GM12864 (cell line): ENCODE results near the gene NR5A2.

Experiments
- DNase-seq: peaks from one replicate; pipeline ENCODE4 v3.0.0-alpha.2; 2011; ENCODE audit warnings: low read depth
- H3K4me3 ChIP-seq: 2 replicates; pipeline ENCODE4 v1.5.1; 2011; ENCODE audit warnings: mild to moderate bottlenecking, low read depth, low read length, control low read depth
- TF ChIP-seq, protein P1 (sequence below): IDR thresholded peaks from 2 replicates; pipeline ENCODE4 v1.5.1; 2011; ENCODE audit warnings: low read depth, mild to moderate bottlenecking, moderate library complexity, low read length, control low read depth, inconsistent platforms; ENCODE audit errors: missing control alignments

The NR5A2 gene

GRCh38 chr1:200118779-200119505, 91.4 kb downstream of the NR5A2 start:
- no peak for DNase-seq
- TF ChIP-seq, protein P1, sequence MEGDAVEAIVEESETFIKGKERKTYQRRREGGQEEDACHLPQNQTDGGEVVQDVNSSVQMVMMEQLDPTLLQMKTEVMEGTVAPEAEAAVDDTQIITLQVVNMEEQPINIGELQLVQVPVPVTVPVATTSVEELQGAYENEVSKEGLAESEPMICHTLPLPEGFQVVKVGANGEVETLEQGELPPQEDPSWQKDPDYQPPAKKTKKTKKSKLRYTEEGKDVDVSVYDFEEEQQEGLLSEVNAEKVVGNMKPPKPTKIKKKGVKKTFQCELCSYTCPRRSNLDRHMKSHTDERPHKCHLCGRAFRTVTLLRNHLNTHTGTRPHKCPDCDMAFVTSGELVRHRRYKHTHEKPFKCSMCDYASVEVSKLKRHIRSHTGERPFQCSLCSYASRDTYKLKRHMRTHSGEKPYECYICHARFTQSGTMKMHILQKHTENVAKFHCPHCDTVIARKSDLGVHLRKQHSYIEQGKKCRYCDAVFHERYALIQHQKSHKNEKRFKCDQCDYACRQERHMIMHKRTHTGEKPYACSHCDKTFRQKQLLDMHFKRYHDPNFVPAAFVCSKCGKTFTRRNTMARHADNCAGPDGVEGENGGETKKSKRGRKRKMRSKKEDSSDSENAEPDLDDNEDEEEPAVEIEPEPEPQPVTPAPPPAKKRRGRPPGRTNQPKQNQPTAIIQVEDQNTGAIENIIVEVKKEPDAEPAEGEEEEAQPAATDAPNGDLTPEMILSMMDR = no peak

GRCh38 chr1:200121421-200121820, 93.9 kb downstream of the NR5A2 start:
- H3K4me3 ChIP-seq = no peak overlapping the region
- TF ChIP-seq, protein P1 = no peak
- no peak for DNase-seq

More at GRCh38 chr1:200118779-200119505, 91.4 kb downstream of the NR5A2 start:
- H3K4me3 ChIP-seq = no peak overlapping the region

GRCh38 chr1:200124309-200124708, 96.8 kb downstream of the NR5A2 start:
- no peak overlapping the region for H3K4me3 ChIP-seq
- TF ChIP-seq, protein P1 = no peak
- DNase-seq = no peak

DNA sequence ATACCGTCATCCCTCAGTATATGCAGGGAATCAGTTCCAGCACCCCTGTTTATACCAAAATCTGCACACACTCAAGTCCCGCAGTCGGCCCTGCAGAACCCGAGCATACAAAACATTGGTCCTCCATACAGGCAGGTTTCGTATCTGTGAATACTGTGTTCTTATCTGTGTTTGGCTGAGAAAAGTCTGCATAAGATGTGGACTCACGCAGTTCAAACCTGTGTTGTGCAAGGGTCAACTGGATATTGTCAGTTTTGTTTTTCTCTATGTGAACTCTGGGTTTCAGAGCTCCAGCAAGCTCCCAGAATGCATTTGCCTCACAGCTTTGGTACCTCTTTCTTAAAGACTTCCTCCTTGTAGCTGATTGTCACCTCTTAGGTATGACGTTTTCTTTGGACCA, 100.6 kb downstream of the NR5A2 start:
- TF ChIP-seq, protein P1 = no peak
- no peak for DNase-seq

GRCh38 chr1:200128944-200129879, 101.7 kb downstream of the NR5A2 start:
- DNase-seq = no peak
- TF ChIP-seq, protein P1 = no peak
- no peak overlapping the region for H3K4me3 ChIP-seq

More for the DNA sequence above, 100.6 kb downstream of the NR5A2 start:
- no peak overlapping the region for H3K4me3 ChIP-seq

DNA sequence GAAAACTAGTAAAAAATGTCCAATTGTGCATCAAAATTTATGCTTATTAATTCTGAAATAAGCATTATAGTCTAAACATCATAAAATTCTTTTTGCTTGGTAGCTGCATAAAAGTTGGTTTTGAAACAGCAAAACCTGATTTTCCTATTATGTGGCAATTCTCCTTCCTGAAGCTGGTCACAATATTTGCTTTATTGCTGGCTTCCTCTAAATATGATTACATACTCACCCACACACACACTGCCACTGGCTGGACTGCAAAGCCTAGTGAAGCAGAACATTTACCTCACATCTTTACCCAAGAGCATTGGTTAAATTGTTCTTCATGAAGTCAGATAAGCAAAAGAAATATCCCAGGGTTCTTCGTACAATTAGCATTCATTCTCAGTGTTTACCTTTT, 103.0 kb downstream of the NR5A2 start:
- H3K4me3 ChIP-seq = no peak overlapping the region
- DNase-seq = no peak
- TF ChIP-seq, protein P1 = no peak
